Activated B cell treated with CpG ODN at 0.5 μM for 24 hours (primary cell): ENCODE data around the gene TNMD. TPM values are rescaled to one million over a fixed set of nuclear protein-coding genes. Genes with fewer than 3 reads are reported as not detected.

Experiments used
- ATAC-seq: fragments of 200-7000 bp; cut with Tn5 transposase; one replicate; pipeline ENCODE4 v1.10.0; 2021; ENCODE audit warnings: low read depth, mild to moderate bottlenecking, moderate library complexity
- CTCF ChIA-PET: fragments of 350-600 bp; sonication (Branson Sonifier 250); formaldehyde crosslinking; loops from one replicate; lab custom pipeline; 2021; ENCODE audit warnings: antibody characterized with exemption; lab: Charles Lee
- POLR2A ChIA-PET: fragments of 350-600 bp; sonication (Branson Sonifier 250); formaldehyde crosslinking; loops from one replicate; lab custom pipeline; 2021; ENCODE audit warnings: antibody characterized with exemption; lab: Charles Lee
- DNase-seq: peaks from one replicate; pipeline ENCODE4 v3.0.0; 2022
- H3K27ac Mint-ChIP-seq: one replicate; pipeline ENCODE4 v1.8.0; 2020; ENCODE audit warnings: mixed read lengths
- H3K27me3 Mint-ChIP-seq: one replicate; pipeline ENCODE4 v1.8.0; 2021; ENCODE audit warnings: mixed read lengths
- H3K36me3 Mint-ChIP-seq: one replicate; pipeline ENCODE4 v1.8.0; 2021; ENCODE audit warnings: low read depth, mixed read lengths
- H3K4me1 Mint-ChIP-seq: one replicate; pipeline ENCODE4 v1.8.0; 2021; ENCODE audit warnings: mixed read lengths
- H3K4me3 Mint-ChIP-seq: one replicate; pipeline ENCODE4 v1.8.0; 2020; ENCODE audit warnings: mild to moderate bottlenecking, mixed read lengths
- H3K9me3 Mint-ChIP-seq: one replicate; pipeline ENCODE4 v1.8.0; 2020; ENCODE audit warnings: mixed read lengths
- intact Hi-C: fragments of 100-400 bp; cut with micrococcal nuclease; formaldehyde crosslinking; loops from one replicate; pipeline ENCODE4 v1.15.1; 2024
- total RNA-seq: library from RNA; stranded (reverse); gene quantifications from 2 replicates; pipeline ENCODE4 v1.2.3, GENCODE V29; 2022
- TF ChIP-seq, protein P1 (sequence below): fragments of 200-600 bp; IDR thresholded peaks from one replicate; pipeline ENCODE4 v1.8.0; 2022; ENCODE audit warnings: antibody characterized with exemption, mild to moderate bottlenecking

The TNMD gene
- total RNA-seq, 1 donor from 2014 or later, result not detected

DNA sequence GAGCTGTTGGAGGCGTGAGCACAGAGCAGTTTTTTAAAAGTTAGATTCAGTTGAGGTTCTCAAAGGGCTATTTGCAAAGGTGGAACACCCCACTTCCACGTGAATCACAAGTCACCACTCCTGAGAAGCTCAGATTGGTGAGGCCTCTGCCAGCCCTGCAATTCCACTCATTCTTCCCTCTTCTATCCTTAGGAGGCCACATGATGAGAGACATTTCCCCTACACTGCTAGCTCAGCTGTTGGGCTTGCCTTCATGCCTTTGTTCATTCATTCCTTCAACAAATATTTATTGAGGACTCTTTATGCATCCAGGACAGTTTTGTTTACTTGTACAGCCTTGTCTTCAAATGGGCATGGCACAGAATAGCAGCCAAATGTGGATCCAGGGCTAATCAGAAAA lies 63.0 kb downstream of the TNMD start:
- CTCF ChIA-PET, result no interaction called here
- ATAC-seq (no peak), DNase-seq (no peak)
- Mint-ChIP-seq H3K4me3 (no peak overlapping the region), H3K4me1 (no peaks in the 10 kb centered on the region), H3K9me3 (no peaks in the 10 kb centered on the region), H3K27ac (no peak overlapping the region), H3K36me3 (no peaks in the 10 kb centered on the region), H3K27me3 (peaks cover 17% of the 10 kb centered on the region)
- POLR2A ChIA-PET, result no interaction called here
- TF ChIP-seq, protein P1, sequence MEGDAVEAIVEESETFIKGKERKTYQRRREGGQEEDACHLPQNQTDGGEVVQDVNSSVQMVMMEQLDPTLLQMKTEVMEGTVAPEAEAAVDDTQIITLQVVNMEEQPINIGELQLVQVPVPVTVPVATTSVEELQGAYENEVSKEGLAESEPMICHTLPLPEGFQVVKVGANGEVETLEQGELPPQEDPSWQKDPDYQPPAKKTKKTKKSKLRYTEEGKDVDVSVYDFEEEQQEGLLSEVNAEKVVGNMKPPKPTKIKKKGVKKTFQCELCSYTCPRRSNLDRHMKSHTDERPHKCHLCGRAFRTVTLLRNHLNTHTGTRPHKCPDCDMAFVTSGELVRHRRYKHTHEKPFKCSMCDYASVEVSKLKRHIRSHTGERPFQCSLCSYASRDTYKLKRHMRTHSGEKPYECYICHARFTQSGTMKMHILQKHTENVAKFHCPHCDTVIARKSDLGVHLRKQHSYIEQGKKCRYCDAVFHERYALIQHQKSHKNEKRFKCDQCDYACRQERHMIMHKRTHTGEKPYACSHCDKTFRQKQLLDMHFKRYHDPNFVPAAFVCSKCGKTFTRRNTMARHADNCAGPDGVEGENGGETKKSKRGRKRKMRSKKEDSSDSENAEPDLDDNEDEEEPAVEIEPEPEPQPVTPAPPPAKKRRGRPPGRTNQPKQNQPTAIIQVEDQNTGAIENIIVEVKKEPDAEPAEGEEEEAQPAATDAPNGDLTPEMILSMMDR, result no peak
- intact Hi-C loops, result no loop called here

DNA sequence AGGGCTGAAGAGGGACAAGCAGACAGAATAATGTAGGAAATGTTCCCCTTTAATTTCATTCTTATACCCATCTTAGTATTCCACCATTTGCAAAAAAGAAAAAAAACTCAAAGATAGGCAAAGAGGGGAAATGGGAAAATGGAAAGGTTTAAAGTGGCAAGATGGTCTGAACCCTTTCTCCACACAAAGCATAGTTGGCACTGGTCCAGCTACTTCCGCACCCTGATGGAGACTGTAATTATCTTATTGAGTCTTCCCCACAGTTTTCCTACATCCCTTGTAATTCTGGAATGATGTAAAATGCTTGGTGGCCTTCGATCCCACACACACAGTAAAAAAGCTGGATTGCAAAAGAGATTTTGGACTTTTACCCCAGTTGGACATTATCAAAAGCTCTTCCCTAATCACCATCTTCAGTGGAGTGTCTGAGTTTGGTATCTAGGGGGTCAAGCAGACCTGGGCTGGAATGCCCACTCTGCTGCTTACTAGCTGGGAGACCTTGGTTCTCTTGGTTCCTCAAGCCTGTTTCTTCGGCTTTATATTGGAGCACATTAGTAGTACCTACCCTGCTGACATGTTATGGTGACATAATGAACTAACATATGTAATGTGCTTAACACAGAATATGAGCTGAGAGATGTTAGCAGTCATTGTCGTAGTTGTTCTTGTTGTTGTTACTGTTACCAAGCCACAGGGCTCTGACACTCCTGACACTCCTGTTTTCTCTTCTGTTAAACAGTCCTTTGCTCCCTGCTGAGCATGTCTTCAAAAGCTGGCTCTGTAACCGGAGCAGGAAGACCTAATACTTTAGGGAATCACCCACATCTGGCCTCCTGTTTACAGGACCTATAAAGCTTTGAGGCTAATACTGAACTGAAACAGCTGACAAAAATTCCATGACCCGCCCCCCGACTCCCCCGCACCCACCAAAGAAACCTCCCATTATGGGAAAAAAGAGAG lies 64.0 kb downstream of the TNMD start:
- H3K9me3 Mint-ChIP-seq, result no peaks in the 10 kb centered on the region
- H3K27me3 Mint-ChIP-seq, result peaks cover 12% of the 10 kb centered on the region
- H3K27ac Mint-ChIP-seq, result no peak overlapping the region
- ChIA-PET CTCF (no interaction called here), POLR2A (no interaction called here)
- TF ChIP-seq, protein P1, result no peak
- no peaks in the 10 kb centered on the region for H3K4me1 Mint-ChIP-seq
- intact Hi-C loops, result no loop called here
- no peak overlapping the region for H3K4me3 Mint-ChIP-seq
- DNase-seq (no peak), ATAC-seq (no peak)
- no peaks in the 10 kb centered on the region for H3K36me3 Mint-ChIP-seq

Other genes with a start within 250 kb of the TNMD start
- gene PCDH19, start 174.7 kb upstream of the TNMD start, total RNA-seq, result not detected in 2 replicates
- gene TSPAN6, start 51.9 kb downstream of the TNMD start, total RNA-seq, result 0.07 and 0.12 TPM in 2 replicates
- not detected in 2 replicates for gene SRPX2, start 59.3 kb downstream of the TNMD start, total RNA-seq
- 0.20 and 0.39 TPM in 2 replicates for gene SYTL4, start 147.2 kb downstream of the TNMD start, total RNA-seq
- 27.7 TPM in 2 replicates for gene CSTF2, start 235.5 kb downstream of the TNMD start, total RNA-seq